ENCODE results near the gene PPBP.

DNA sequence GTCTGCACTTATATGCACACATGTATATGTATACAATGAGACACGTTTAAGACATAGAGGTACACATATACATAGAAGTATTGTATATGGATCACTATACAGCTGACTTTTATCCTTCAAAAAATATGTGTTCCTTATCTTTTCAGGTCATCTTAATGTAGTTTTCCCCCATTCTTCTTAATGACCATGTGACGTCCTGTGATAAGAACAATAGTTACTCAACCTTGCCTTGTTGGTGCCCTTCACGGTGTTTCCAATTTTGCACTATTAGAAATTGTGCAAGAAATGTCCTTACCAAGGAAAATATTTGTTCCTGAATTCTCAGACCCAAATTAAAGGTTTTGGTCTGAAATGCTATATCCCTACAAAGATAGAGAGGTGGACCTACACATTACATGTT, 1.0 kb upstream of the PPBP start:
- TF ChIP-seq SUZ12 (IDR thresholded peaks at IDR 0.05) (no peak), FOXM1 (IDR thresholded peaks at IDR 0.05; ENCODE audit: borderline replicate concordance) (no peak), SP1 (IDR thresholded peaks at IDR 0.05) (no peak), CTBP1 (IDR thresholded peaks at IDR 0.05; ENCODE audit: borderline replicate concordance) (no peak), LEF1 (IDR thresholded peaks at IDR 0.05; ENCODE audit: borderline replicate concordance) (no peak), FOXK2 (IDR thresholded peaks at IDR 0.05) (no peak), FOXA1 (IDR thresholded peaks at IDR 0.05) (no peak), TARDBP (IDR thresholded peaks at IDR 0.05) (no peak), ARNT (IDR thresholded peaks at IDR 0.05) (no peak)
